GM12878 (cell line): Measurements from ENCODE around the gene TMEM151A. TPM values are rescaled to one million over a fixed set of nuclear protein-coding genes. Genes with fewer than 3 reads are reported as not detected.

ENCODE experiments used
- ATAC-seq: fragments of 200-7000 bp; cut with Tn5 transposase; 3 replicates; pipeline ENCODE4 v1.9.1; 2020; ENCODE audit warnings: mild to moderate bottlenecking, moderate library complexity
- BruUV-seq: library from RNA; stranded (reverse); fragments of 400-500 nt; replicated peaks from 2 replicates; lab custom pipeline; 2021; lab: Mats Ljungman, UMichigan
- CTCF ChIA-PET: fragments of 300-600 bp; sonication (Branson Sonifier 250); formaldehyde crosslinking; extraction: SDS; loops from one replicate; lab custom pipeline; 2021; ENCODE audit warnings: inconsistent platforms; lab: Yijun Ruan, JAX
- POLR2A ChIA-PET: fragments of 350-600 bp; formaldehyde crosslinking; extraction: SDS; loops from one replicate; lab custom pipeline; 2021; ENCODE audit warnings: inconsistent platforms; lab: Charles Lee
- RAD21 ChIA-PET: fragments of 300-600 bp; sonication (Branson Sonifier 250); formaldehyde crosslinking; loops from one replicate; lab custom pipeline; 2023; ENCODE audit warnings: antibody characterized with exemption; ENCODE audit not compliant: unreplicated experiment; lab: Charles Lee
- SMC1A ChIA-PET: fragments of 300-600 bp; sonication (Branson Sonifier 250); formaldehyde crosslinking; loops from one replicate; lab custom pipeline; 2023; ENCODE audit not compliant: unreplicated experiment, uncharacterized antibody; lab: Charles Lee
- DNase-seq: peaks from one replicate; pipeline ENCODE4 v3.0.0-alpha.2; 2011; ENCODE audit warnings: low read depth, low spot score
- FAIRE-seq: peaks from 3 replicates; lab custom pipeline; 2011; peaks lifted over from hg19 to GRCh38; lab: Jason Lieb, UNC
- H2AFZ ChIP-seq: 2 replicates; pipeline ENCODE4 v1.6.0; 2011; ENCODE audit warnings: low read depth, low read length, control low read depth; ENCODE audit not compliant: control insufficient read depth
- H3K27ac ChIP-seq: 2 replicates; pipeline ENCODE4 v1.5.1; 2011; ENCODE audit warnings: control low read depth; ENCODE audit not compliant: control insufficient read depth, insufficient read depth
- H3K27me3 ChIP-seq, 2 experiments: replicated peaks in 1 of 2; 2 replicates each; pipeline versions ENCODE4 v1.6.0 to v1.6.1; 2011; ENCODE audit warnings: low read length in 1 of 2; ENCODE audit not compliant: control insufficient read depth in 2 of 2, insufficient read depth in 2 of 2
- H3K36me3 ChIP-seq, 2 experiments: 2 replicates each; pipeline ENCODE4 v1.5.1; 2011; ENCODE audit warnings: low read length in 1 of 2; ENCODE audit not compliant: control insufficient read depth in 2 of 2, insufficient read depth in 2 of 2
- H3K4me1 ChIP-seq: 2 replicates; pipeline ENCODE4 v1.6.1; 2011; ENCODE audit warnings: mild to moderate bottlenecking, low read length, moderate library complexity, mixed read lengths; ENCODE audit not compliant: control insufficient read depth, insufficient read depth
- H3K4me2 ChIP-seq: 2 replicates; pipeline ENCODE4 v1.6.0; 2011; ENCODE audit warnings: control low read depth; ENCODE audit not compliant: control insufficient read depth, insufficient read depth
- H3K4me3 ChIP-seq: fragments of 200-600 bp; sonication (generic); 2 replicates; pipeline ENCODE4 v1.5.1; 2016
- H3K79me2 ChIP-seq: 2 replicates; pipeline ENCODE4 v1.6.0; 2011; ENCODE audit warnings: low read length; ENCODE audit not compliant: control insufficient read depth, insufficient read depth
- H3K9ac ChIP-seq: 2 replicates; pipeline ENCODE4 v1.8.0; 2011; ENCODE audit warnings: low read length, control low read depth, mixed read lengths; ENCODE audit not compliant: control insufficient read depth, insufficient read depth
- H3K9me3 ChIP-seq: replicated peaks from 3 replicates; pipeline ENCODE4 v1.5.1; 2011; ENCODE audit warnings: mild to moderate bottlenecking, low read length; ENCODE audit not compliant: control insufficient read depth, insufficient read depth
- H4K20me1 ChIP-seq: 2 replicates; pipeline ENCODE4 v1.6.0; 2011; ENCODE audit not compliant: control insufficient read depth, insufficient read depth
- DPF2 ChIP-seq: fragments of 450-650 bp; IDR thresholded peaks from 2 replicates; pipeline ENCODE4 v1.6.1; 2017; ENCODE audit warnings: mild to moderate bottlenecking
- EGR1 ChIP-seq, 2 experiments: IDR thresholded peaks; 1 replicate in 1 of 2; 2 replicates in 1 of 2; pipeline ENCODE4 v1.6.1; 2011 to 2012; ENCODE audit warnings: low read depth in 2 of 2, low read length in 2 of 2, borderline replicate concordance in 1 of 2, mild to moderate bottlenecking in 1 of 2, moderate library complexity in 1 of 2
- HDAC6 ChIP-seq: fragments of 200-600 bp; sonication (generic); IDR thresholded peaks from one replicate; pipeline ENCODE4 v1.8.0; 2017; ENCODE audit warnings: antibody characterized with exemption; ENCODE audit not compliant: unreplicated experiment
- IKZF2 ChIP-seq, 2 experiments: fragments of 450-650 bp; IDR thresholded peaks; 2 replicates each; pipeline ENCODE4 v1.6.1; 2017; ENCODE audit warnings: mild to moderate bottlenecking in 2 of 2, moderate library complexity in 2 of 2
- POLR2A ChIP-seq: IDR thresholded peaks from 2 replicates; pipeline ENCODE4 v1.6.1; 2011; ENCODE audit warnings: low read depth, mild to moderate bottlenecking, low read length
- POLR2AphosphoS2 ChIP-seq: IDR thresholded peaks from 2 replicates; pipeline ENCODE4 v1.6.1; 2011; ENCODE audit warnings: low read depth, mild to moderate bottlenecking, low read length, improper control_type of control experiment, moderate library complexity
- RAD51 ChIP-seq: fragments of 450-650 bp; IDR thresholded peaks from 2 replicates; pipeline ENCODE4 v1.6.1; 2016; ENCODE audit warnings: moderate library complexity, mild to moderate bottlenecking, inconsistent platforms
- SMC3 ChIP-seq: IDR thresholded peaks from 2 replicates; pipeline ENCODE4 v1.6.1; 2011; ENCODE audit warnings: low read length, improper control_type of control experiment, borderline replicate concordance
- YY1 ChIP-seq: IDR thresholded peaks from 2 replicates; pipeline ENCODE4 v1.6.1; 2011; ENCODE audit warnings: low read depth, mild to moderate bottlenecking, low read length
- ZNF384 ChIP-seq: IDR thresholded peaks from 2 replicates; pipeline ENCODE4 v1.6.1; 2012; ENCODE audit warnings: low read depth, mild to moderate bottlenecking, low read length, improper control_type of control experiment, borderline replicate concordance
- ZSCAN29 ChIP-seq: fragments of 450-650 bp; IDR thresholded peaks from 2 replicates; pipeline ENCODE4 v1.6.1; 2017; ENCODE audit warnings: mild to moderate bottlenecking, moderate library complexity
- WGBS: methylation state at CpG from one replicate; pipeline ENCODE4 v1.1.6; 2016; ENCODE audit warnings: low lambda C conversion rate; ENCODE audit not compliant: insufficient replicate concordance, insufficient coverage; ENCODE audit errors: missing lambda C conversion rate; 5-methylcytosine and 5-hydroxymethylcytosine counted together
- in situ Hi-C: fragments of 300-500 bp; cut with MboI; formaldehyde crosslinking; loops from 9 replicates; pipeline ENCODE4 v1.14.3; 2018; ENCODE audit warnings: mixed read lengths
- intact Hi-C: fragments of 100-400 bp; cut with micrococcal nuclease; formaldehyde crosslinking; loops from one replicate; pipeline ENCODE4 v1.14.2; 2022; ENCODE audit not compliant: unreplicated experiment
- polyA plus RNA-seq, 11 experiments: library from polyadenylated mRNA; depleted of rRNA in 4 of 11; unstranded in 6 of 11; stranded (reverse) in 5 of 11; fragments of >200 nt; fragmentation: Nextera tagmentation in 4 of 11; fragmentation: Illumina TruSeq in 1 of 11; extraction: Ambion mirVana in 4 of 11; extraction: Trizol in 1 of 11; gene quantifications; 1 replicate in 1 of 11; 2 replicates in 10 of 11; pipeline versions ENCODE4 v1.2.1 to v1.2.3, GENCODE V29; 2011 to 2016; ENCODE audit warnings: inconsistent platforms in 2 of 11, missing spikeins in 2 of 11, low read depth in 1 of 11
- total RNA-seq, 4 experiments: library from RNA; depleted of rRNA in 3 of 4; stranded (reverse); fragments of >200 nt in 3 of 4; fragmentation: Illumina TruSeq in 1 of 4; extraction: Trizol in 1 of 4; gene quantifications; 2 replicates each; pipeline versions ENCODE4 v1.2.1 to v1.2.3, GENCODE V29; 2013 to 2021
- TF ChIP-seq, protein P1 (sequence below): fragments of 450-650 bp; IDR thresholded peaks from 2 replicates; pipeline ENCODE4 v1.6.1; 2017; ENCODE audit warnings: mild to moderate bottlenecking, moderate library complexity
- TF ChIP-seq, protein P2 (sequence below): fragments of 150-350 bp; IDR thresholded peaks from 2 replicates; pipeline ENCODE4 v1.6.1; 2016; ENCODE audit warnings: low read depth, low read length
- TF ChIP-seq, protein P3 (sequence below): fragments of 450-650 bp; IDR thresholded peaks from 2 replicates; pipeline ENCODE4 v1.6.1; 2016; ENCODE audit warnings: mild to moderate bottlenecking

TMEM151A gene
- total and polyA plus RNA-seq, 10 of the 15 experiments (the other 5 are each of a cell fraction or from before 2014, with no cell fraction given), result not detected

DNA sequence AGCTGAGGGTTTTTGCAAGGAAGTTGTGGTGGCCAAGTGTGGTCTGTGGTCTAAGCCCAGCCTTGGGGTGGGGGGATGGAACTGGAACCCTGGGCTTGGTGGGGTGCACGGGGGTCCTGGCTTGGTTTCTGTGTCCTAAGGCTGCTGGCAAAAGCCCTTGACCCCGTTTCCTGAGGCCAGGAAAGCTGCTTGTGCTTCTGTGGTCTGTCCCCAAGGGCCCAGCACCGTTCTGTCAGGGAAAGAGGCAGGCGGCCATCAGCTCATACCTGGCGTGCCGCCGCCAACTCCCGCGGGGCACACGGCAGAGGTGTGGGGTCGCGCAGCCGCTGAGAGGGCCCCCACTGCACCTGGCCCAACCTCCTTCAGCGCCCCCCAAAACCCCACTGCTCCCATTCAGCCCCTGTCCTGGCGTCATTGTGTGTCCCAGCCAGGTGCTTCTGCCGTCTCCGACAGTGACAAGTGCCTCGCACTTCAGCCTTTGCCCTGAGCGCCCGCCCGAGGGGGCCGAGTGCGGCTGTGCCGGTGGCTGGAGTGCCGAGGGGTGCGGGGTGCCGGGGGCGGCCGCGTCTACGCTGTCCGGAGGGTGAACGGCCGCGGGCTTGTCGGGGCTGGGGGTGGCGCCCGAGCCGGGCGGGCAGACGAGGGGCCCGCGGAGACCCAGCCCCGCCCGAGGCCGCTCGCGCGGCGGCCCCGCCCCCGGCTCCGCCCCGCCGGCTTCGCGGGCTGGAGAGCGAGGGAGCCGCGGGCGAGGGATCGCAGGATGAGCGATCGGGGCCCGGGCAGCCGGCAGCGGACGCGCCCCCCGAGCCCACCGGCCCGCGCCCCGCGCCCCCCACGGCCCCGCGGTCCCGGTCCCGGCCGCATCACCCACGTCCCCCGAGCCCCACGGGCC, 14.0 kb upstream of the TMEM151A start, which contains the start of gene CNIH2:
Gene CNIH2, plus strand, starts transcription at position 705 of the 892 bp plus-strand sequence. CDS start 282 bp downstream, outside the sequence.
- no peak for DNase-seq
- Histone ChIP-seq H3K9me3 (no peaks in the 10 kb centered on the region), H3K36me3 (peaks cover 9 to 24% of the 10 kb centered on the region in 2 experiments), H2AFZ (no peak within 1 kb of the TSS), H3K79me2 (no peaks in the 10 kb centered on the region), H3K4me3 (no peak within 1 kb of the TSS; the same call in 1 of the 2 replicates), H3K4me1 (peaks cover 8% of the 10 kb centered on the region), H3K4me2 (peak within 1 kb of the TSS; percentile 69), H3K27me3 (no peaks in the 10 kb centered on the region), H3K27ac (no peak within 1 kb of the TSS), H3K9ac (no peak within 1 kb of the TSS; the same call in 1 of the 2 replicates), H4K20me1 (no peaks in the 10 kb centered on the region; the same call in 1 of the 2 replicates)
- no TSS peak for BruUV-seq
- ChIA-PET RAD21 (no interaction called here), CTCF (interaction anchor here (1.3 kb wide), 1 partner anchor 19 kb away, joined by 3 read pairs; no protein-coding TSS in a partner anchor), POLR2A (no interaction called here), SMC1A (interaction anchor here (1.0 to 1.1 kb wide), 2 partner anchors 10 to 11 kb away, joined by 3 to 4 read pairs; partner anchors contain the start of gene YIF1A)
- peak; percentile 35 for FAIRE-seq
- in situ Hi-C loops (no loop called here), intact Hi-C loops (no loop called here)
- WGBS, result under 1% methylated on average over 30 of the region's 84 CpGs
- peak; percentile 56 for ATAC-seq
- TF ChIP-seq HDAC6 (no peak), IKZF2 (IDR thresholded peaks at IDR 0.05) (peak in 1 of 2 experiments; percentile 13; a peak in 1 of 4 replicates), POLR2AphosphoS2 (0 out of 2 replicates have a peak, but pooled peaks have one; percentile 34), EGR1 (IDR thresholded peaks at IDR 0.05; ENCODE audit: borderline replicate concordance in 1 of 2, low read depth in 2 of 2, low read length in 2 of 2) (0 out of 3 replicates have a peak, but pooled peaks of 1 of the 2 experiments have one; percentile 11), RAD51 (no peak), ZNF384 (no peak), SMC3 (no peak), ZSCAN29 (peak; percentile 96), POLR2A (peak; percentile 54; the same call in 1 of the 2 replicates), DPF2 (0 out of 2 replicates have a peak, but pooled peaks have one; percentile 52), YY1 (peak; percentile 1; the same call in 1 of the 2 replicates)
- TF ChIP-seq, protein P1, sequence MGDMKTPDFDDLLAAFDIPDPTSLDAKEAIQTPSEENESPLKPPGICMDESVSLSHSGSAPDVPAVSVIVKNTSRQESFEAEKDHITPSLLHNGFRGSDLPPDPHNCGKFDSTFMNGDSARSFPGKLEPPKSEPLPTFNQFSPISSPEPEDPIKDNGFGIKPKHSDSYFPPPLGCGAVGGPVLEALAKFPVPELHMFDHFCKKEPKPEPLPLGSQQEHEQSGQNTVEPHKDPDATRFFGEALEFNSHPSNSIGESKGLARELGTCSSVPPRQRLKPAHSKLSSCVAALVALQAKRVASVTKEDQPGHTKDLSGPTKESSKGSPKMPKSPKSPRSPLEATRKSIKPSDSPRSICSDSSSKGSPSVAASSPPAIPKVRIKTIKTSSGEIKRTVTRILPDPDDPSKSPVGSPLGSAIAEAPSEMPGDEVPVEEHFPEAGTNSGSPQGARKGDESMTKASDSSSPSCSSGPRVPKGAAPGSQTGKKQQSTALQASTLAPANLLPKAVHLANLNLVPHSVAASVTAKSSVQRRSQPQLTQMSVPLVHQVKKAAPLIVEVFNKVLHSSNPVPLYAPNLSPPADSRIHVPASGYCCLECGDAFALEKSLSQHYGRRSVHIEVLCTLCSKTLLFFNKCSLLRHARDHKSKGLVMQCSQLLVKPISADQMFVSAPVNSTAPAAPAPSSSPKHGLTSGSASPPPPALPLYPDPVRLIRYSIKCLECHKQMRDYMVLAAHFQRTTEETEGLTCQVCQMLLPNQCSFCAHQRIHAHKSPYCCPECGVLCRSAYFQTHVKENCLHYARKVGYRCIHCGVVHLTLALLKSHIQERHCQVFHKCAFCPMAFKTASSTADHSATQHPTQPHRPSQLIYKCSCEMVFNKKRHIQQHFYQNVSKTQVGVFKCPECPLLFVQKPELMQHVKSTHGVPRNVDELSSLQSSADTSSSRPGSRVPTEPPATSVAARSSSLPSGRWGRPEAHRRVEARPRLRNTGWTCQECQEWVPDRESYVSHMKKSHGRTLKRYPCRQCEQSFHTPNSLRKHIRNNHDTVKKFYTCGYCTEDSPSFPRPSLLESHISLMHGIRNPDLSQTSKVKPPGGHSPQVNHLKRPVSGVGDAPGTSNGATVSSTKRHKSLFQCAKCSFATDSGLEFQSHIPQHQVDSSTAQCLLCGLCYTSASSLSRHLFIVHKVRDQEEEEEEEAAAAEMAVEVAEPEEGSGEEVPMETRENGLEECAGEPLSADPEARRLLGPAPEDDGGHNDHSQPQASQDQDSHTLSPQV, result no peak
- TF ChIP-seq, protein P2, sequence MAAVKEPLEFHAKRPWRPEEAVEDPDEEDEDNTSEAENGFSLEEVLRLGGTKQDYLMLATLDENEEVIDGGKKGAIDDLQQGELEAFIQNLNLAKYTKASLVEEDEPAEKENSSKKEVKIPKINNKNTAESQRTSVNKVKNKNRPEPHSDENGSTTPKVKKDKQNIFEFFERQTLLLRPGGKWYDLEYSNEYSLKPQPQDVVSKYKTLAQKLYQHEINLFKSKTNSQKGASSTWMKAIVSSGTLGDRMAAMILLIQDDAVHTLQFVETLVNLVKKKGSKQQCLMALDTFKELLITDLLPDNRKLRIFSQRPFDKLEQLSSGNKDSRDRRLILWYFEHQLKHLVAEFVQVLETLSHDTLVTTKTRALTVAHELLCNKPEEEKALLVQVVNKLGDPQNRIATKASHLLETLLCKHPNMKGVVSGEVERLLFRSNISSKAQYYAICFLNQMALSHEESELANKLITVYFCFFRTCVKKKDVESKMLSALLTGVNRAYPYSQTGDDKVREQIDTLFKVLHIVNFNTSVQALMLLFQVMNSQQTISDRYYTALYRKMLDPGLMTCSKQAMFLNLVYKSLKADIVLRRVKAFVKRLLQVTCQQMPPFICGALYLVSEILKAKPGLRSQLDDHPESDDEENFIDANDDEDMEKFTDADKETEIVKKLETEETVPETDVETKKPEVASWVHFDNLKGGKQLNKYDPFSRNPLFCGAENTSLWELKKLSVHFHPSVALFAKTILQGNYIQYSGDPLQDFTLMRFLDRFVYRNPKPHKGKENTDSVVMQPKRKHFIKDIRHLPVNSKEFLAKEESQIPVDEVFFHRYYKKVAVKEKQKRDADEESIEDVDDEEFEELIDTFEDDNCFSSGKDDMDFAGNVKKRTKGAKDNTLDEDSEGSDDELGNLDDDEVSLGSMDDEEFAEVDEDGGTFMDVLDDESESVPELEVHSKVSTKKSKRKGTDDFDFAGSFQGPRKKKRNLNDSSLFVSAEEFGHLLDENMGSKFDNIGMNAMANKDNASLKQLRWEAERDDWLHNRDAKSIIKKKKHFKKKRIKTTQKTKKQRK, result no peak
- TF ChIP-seq, protein P3, sequence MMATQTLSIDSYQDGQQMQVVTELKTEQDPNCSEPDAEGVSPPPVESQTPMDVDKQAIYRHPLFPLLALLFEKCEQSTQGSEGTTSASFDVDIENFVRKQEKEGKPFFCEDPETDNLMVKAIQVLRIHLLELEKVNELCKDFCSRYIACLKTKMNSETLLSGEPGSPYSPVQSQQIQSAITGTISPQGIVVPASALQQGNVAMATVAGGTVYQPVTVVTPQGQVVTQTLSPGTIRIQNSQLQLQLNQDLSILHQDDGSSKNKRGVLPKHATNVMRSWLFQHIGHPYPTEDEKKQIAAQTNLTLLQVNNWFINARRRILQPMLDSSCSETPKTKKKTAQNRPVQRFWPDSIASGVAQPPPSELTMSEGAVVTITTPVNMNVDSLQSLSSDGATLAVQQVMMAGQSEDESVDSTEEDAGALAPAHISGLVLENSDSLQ, result 0 out of 2 replicates have a peak, but pooled peaks have one; percentile 8
